ENCODE results near the gene CMYA5. TPM values are rescaled to one million over a fixed set of nuclear protein-coding genes. Genes with fewer than 3 reads are reported as not detected.

CMYA5 gene
- total RNA-seq, 1 experiment from 2014 or later: 0.22 TPM

DNA sequence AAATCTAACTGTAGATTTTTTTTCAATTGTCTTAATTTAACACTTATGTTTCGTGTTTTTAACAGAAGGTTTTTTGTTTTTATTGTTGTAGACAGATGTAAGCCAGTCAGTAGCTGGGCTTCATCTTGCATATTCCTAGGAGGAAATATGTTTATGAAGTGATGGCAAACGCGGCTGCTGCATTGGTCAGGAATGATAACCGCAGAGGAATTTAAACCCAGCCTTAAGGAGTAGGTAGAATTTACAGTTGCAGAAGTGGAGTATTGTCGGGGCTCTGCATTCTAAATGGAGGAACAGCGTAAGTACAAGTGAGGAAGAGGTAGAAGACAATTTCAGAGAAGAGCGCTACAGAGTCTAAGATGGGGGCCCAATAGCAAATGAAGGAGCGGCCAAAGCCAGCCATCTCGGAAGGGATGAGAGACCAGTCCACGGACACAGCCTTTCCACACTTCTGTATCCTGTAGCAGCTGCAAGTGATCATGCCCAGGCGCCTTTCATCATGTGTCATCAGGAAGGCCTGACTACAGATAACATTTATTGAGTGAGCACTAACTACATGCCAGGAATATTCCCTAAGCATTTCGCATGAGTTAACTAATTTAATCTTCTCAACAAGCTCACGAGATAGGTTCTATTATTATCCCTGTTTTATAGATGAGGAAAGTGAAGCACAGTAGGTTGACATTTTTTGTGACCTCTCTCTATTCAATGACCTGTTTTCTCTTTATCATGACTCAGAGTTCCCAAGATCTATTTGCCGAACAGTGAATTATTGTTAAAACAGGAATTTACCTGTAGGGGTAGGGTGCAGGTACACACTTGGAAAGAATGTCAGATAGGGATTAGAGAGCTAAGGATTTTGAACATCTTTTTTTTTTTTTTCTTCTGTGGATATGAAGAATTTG lies 38.1 kb downstream of the CMYA5 start (continued):
- no peak for TF ChIP-seq EGR1 (IDR thresholded peaks at IDR 0.05; ENCODE audit: low read depth)

DNA sequence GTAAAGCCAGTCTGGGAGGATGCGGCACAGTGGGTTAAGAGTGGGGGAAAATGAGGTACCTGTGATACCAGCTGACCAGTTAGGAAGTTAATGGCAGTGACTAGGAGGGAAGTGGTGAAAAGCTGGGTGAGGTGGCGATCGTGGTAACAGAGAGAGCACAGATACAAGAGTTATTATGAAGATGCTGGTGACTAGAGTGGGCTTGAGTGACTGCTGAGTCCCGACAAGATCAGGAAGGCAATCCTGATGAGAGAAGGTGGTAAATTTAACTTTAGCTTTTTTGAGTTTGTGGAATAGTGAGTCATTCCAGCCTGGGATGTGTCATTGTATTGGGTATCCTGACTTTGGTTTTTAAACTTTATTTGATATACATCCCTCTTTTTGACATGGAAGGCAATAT lies 38.8 kb downstream of the CMYA5 start:
- CTCF ChIA-PET: no interaction called here

More for the DNA sequence above, 38.8 kb downstream of the CMYA5 start:
- H4K20me1 ChIP-seq (ENCODE audit: insufficient read depth): no peaks in the 10 kb centered on the region
- DNase-seq (ENCODE audit: low read depth, low spot score) (no peak), ATAC-seq (no peak)
- no peak overlapping the region for H2AFZ ChIP-seq (ENCODE audit: low read depth, low read length, poor library complexity, severe bottlenecking)
- TF ChIP-seq, protein P1, sequence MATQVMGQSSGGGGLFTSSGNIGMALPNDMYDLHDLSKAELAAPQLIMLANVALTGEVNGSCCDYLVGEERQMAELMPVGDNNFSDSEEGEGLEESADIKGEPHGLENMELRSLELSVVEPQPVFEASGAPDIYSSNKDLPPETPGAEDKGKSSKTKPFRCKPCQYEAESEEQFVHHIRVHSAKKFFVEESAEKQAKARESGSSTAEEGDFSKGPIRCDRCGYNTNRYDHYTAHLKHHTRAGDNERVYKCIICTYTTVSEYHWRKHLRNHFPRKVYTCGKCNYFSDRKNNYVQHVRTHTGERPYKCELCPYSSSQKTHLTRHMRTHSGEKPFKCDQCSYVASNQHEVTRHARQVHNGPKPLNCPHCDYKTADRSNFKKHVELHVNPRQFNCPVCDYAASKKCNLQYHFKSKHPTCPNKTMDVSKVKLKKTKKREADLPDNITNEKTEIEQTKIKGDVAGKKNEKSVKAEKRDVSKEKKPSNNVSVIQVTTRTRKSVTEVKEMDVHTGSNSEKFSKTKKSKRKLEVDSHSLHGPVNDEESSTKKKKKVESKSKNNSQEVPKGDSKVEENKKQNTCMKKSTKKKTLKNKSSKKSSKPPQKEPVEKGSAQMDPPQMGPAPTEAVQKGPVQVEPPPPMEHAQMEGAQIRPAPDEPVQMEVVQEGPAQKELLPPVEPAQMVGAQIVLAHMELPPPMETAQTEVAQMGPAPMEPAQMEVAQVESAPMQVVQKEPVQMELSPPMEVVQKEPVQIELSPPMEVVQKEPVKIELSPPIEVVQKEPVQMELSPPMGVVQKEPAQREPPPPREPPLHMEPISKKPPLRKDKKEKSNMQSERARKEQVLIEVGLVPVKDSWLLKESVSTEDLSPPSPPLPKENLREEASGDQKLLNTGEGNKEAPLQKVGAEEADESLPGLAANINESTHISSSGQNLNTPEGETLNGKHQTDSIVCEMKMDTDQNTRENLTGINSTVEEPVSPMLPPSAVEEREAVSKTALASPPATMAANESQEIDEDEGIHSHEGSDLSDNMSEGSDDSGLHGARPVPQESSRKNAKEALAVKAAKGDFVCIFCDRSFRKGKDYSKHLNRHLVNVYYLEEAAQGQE (IDR thresholded peaks at IDR 0.05; ENCODE audit: low read depth): no peak
- no peak for TF ChIP-seq SRF (IDR thresholded peaks at IDR 0.05; ENCODE audit: low read depth)
- TF ChIP-seq YY1 (IDR thresholded peaks at IDR 0.05; ENCODE audit: extremely low read depth, insufficient replicate concordance, low read depth, low read length): no peak
- no peak for TF ChIP-seq CEBPB (IDR thresholded peaks at IDR 0.05; ENCODE audit: low read depth)
- TF ChIP-seq POLR2A (IDR thresholded peaks at IDR 0.05; ENCODE audit: borderline replicate concordance, extremely low read depth, insufficient read depth, insufficient read length): no peak
- no peak for TF ChIP-seq EGR1 (IDR thresholded peaks at IDR 0.05; ENCODE audit: low read depth)
- no peak for TF ChIP-seq SP1 (IDR thresholded peaks at IDR 0.05; ENCODE audit: low read depth)
- TF ChIP-seq, protein P2, sequence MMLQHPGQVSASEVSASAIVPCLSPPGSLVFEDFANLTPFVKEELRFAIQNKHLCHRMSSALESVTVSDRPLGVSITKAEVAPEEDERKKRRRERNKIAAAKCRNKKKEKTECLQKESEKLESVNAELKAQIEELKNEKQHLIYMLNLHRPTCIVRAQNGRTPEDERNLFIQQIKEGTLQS (IDR thresholded peaks at IDR 0.05): no peak
- no peak for TF ChIP-seq RAD21 (IDR thresholded peaks at IDR 0.05; ENCODE audit: low read depth)
- TF ChIP-seq ZNF274 (IDR thresholded peaks at IDR 0.05; ENCODE audit: low read depth, low read length): no peak
- TF ChIP-seq POLR2AphosphoS5 (IDR thresholded peaks at IDR 0.05; ENCODE audit: low read depth, low read length): no peak
- TF ChIP-seq, protein P3, sequence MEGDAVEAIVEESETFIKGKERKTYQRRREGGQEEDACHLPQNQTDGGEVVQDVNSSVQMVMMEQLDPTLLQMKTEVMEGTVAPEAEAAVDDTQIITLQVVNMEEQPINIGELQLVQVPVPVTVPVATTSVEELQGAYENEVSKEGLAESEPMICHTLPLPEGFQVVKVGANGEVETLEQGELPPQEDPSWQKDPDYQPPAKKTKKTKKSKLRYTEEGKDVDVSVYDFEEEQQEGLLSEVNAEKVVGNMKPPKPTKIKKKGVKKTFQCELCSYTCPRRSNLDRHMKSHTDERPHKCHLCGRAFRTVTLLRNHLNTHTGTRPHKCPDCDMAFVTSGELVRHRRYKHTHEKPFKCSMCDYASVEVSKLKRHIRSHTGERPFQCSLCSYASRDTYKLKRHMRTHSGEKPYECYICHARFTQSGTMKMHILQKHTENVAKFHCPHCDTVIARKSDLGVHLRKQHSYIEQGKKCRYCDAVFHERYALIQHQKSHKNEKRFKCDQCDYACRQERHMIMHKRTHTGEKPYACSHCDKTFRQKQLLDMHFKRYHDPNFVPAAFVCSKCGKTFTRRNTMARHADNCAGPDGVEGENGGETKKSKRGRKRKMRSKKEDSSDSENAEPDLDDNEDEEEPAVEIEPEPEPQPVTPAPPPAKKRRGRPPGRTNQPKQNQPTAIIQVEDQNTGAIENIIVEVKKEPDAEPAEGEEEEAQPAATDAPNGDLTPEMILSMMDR (IDR thresholded peaks at IDR 0.05 in 2 of 3, conservative IDR thresholded peaks at IDR 0.05 in 1 of 3; ENCODE audit: borderline replicate concordance in 1 of 3, insufficient read depth in 1 of 3, low read depth in 2 of 3, low read length in 2 of 3): no peak
- H3K9ac ChIP-seq (ENCODE audit: low read length): no peak overlapping the region
- no peaks in the 10 kb centered on the region for H3K79me2 ChIP-seq (ENCODE audit: insufficient read depth, low read length)
- H3K4me2 ChIP-seq (ENCODE audit: low read length): no peak overlapping the region
- POLR2A ChIA-PET: no interaction called here
- no peaks in the 10 kb centered on the region for H3K36me3 ChIP-seq (ENCODE audit: control insufficient read depth in 1 of 2, insufficient read depth in 2 of 2, low read length in 2 of 2)
- intact Hi-C loops (cut with micrococcal nuclease): no loop called here
- RAD21 ChIA-PET (ENCODE audit: low non-redundant PET in 1 of 2, low total read pairs in 2 of 2, uncharacterized antibody in 2 of 2, unreplicated experiment in 2 of 2): interaction anchor here in 1 of 2 experiments (0.5 kb wide), 1 partner anchor 11 kb away, joined by 4 read pairs; no protein-coding TSS in a partner anchor
- no peaks in the 10 kb centered on the region for H3K9me3 ChIP-seq (ENCODE audit: control insufficient read depth in 1 of 2, insufficient read depth in 1 of 2, low read depth in 1 of 2, low read length in 2 of 2)
- H3K4me3 ChIP-seq (replicated peaks in 1 of 2; ENCODE audit: low read depth in 1 of 2, low read length in 2 of 2): no peak overlapping the region
- no TSS peak for BruUV-seq (replicated peaks)
- peaks cover 32% of the 10 kb centered on the region for H3K27me3 ChIP-seq (ENCODE audit: insufficient read depth, low read length)
- H3K9me2 ChIP-seq (ENCODE audit: insufficient read depth): peaks cover 3% of the 10 kb centered on the region; the same call in 1 of the 2 replicates
- H3K4me1 ChIP-seq (ENCODE audit: control insufficient read depth in 1 of 2, insufficient read depth in 2 of 2, low read length in 2 of 2): no peaks in the 10 kb centered on the region; a peak in 1 of 4 replicates
- no peak overlapping the region for H3K27ac ChIP-seq (ENCODE audit: low read depth, low read length)

Data from HCT116 (cell line).